COLO668 (cell line): ENCODE data around the gene SSR4.

Experiments used
- DNase-seq: peaks from one replicate; lab custom pipeline; 2025; ENCODE audit not compliant: unreplicated experiment; lab: John Stamatoyannopoulos, UW

The SSR4 gene

GRCh38 chrX:153769158-153769864 lies 25.2 kb upstream of the SSR4 start:
- no peak for DNase-seq

GRCh38 chrX:153769865-153770600 lies 24.4 kb upstream of the SSR4 start:
- DNase-seq: no peak

- DNase-seq: no peak
These were observed 23.7 kb upstream of the SSR4 start for GRCh38 chrX:153770601-153771414.

- no peak for DNase-seq
These were observed 22.8 kb upstream of the SSR4 start for GRCh38 chrX:153771415-153772315.

- no peak for DNase-seq
These were observed 21.9 kb upstream of the SSR4 start for GRCh38 chrX:153772316-153773217.

GRCh38 chrX:153773218-153773611 lies 21.3 kb upstream of the SSR4 start:
- no peak for DNase-seq

- DNase-seq: no peak
These were observed 20.5 kb upstream of the SSR4 start for GRCh38 chrX:153773741-153774575.

GRCh38 chrX:153774576-153775292 lies 19.7 kb upstream of the SSR4 start:
- DNase-seq: no peak

GRCh38 chrX:153775293-153776119 lies 19.0 kb upstream of the SSR4 start:
- no peak for DNase-seq

- no peak for DNase-seq
These were observed 18.3 kb upstream of the SSR4 start for GRCh38 chrX:153776120-153776599.

GRCh38 chrX:153776611-153777045 lies 17.8 kb upstream of the SSR4 start:
- no peak for DNase-seq

- no peak for DNase-seq
These were observed 17.0 kb upstream of the SSR4 start for GRCh38 chrX:153777261-153778090.

- no peak for DNase-seq
These were observed 16.3 kb upstream of the SSR4 start for GRCh38 chrX:153778181-153778580.

- DNase-seq: peak; percentile 37
These were observed 15.8 kb upstream of the SSR4 start for GRCh38 chrX:153778684-153779101.

- DNase-seq: peak; percentile 27
These were observed 14.4 kb upstream of the SSR4 start for GRCh38 chrX:153779891-153780677.
